Esophagus squamous epithelium (tissue), 5 donors: ENCODE measurements around the gene HLA-DOA. TPM values are rescaled to one million over a fixed set of nuclear protein-coding genes. Genes with fewer than 3 reads are reported as not detected.
A peak's percentile ranks its signal among the peaks of the same experiment; 100 is the strongest.

ENCODE experiments used
- DNase-seq: peaks from one replicate; lab custom pipeline; 2025; lab: John Stamatoyannopoulos, UW
- H3K27ac ChIP-seq, 4 donors: fragments of 200-600 bp; sonication (generic); one replicate each; pipeline ENCODE4 v1.5.1; 2016 to 2019; ENCODE audit warnings: mild to moderate bottlenecking in 1 of 4
- H3K27me3 ChIP-seq, 4 donors: fragments of 200-600 bp; sonication (generic); 1 replicate in 3 of 4; 2 replicates in 1 of 4; pipeline versions ENCODE4 v1.5.1 to v1.6.0; 2017 to 2021; ENCODE audit warnings: antibody characterized with exemption in 1 of 4
- H3K36me3 ChIP-seq, 3 donors: fragments of 200-600 bp; sonication (generic); one replicate each; pipeline ENCODE4 v1.5.1; 2016 to 2019
- H3K4me1 ChIP-seq, 3 donors: fragments of 200-600 bp; sonication (generic); one replicate each; pipeline ENCODE4 v1.5.1; 2017 to 2019
- H3K4me3 ChIP-seq, 4 donors: fragments of 200-600 bp; sonication (generic); 1 replicate in 3 of 4; 2 replicates in 1 of 4; pipeline ENCODE4 v1.5.1; 2016 to 2019; ENCODE audit warnings: mild to moderate bottlenecking in 2 of 4, moderate library complexity in 1 of 4
- H3K9me3 ChIP-seq, 3 donors: fragments of 200-600 bp; sonication (generic); one replicate each; pipeline ENCODE4 v1.5.1; 2016 to 2019
- CTCF ChIP-seq, 6 experiments: fragments of 450-650 bp in 4 of 6; fragments of 200-600 bp in 2 of 6; sonication (generic) in 2 of 6; IDR thresholded peaks; one replicate each; pipeline ENCODE4 v1.5.1; 2016 to 2019; ENCODE audit warnings: antibody characterized with exemption in 6 of 6, mild to moderate bottlenecking in 4 of 6, moderate library complexity in 4 of 6
- POLR2A ChIP-seq, 4 donors: fragments of 450-650 bp; IDR thresholded peaks; one replicate each; pipeline ENCODE4 v1.6.1; 2017; ENCODE audit warnings: antibody characterized with exemption in 4 of 4, mild to moderate bottlenecking in 4 of 4, moderate library complexity in 3 of 4
- WGBS, 2 donors: methylation state at CpG; one replicate each; pipeline ENCODE4 v1.1.5; 2018; 5-methylcytosine and 5-hydroxymethylcytosine counted together
- intact Hi-C: fragments of 100-400 bp; cut with DNase I; formaldehyde crosslinking; loops from one replicate; pipeline ENCODE4 v1.15.0; 2022
- total RNA-seq, 4 donors: library from RNA; depleted of rRNA; stranded (reverse); fragments of >200 nt; gene quantifications; one replicate each; pipeline ENCODE4 v1.1.0, GENCODE V29; 2016
- donor health status: DM: yes; HTN: yes; CAD: no.

Gene HLA-DOA
- total RNA-seq, 4 donors from 2014 or later, result 0.61 to 9.7 (median 1.6) TPM

DNA sequence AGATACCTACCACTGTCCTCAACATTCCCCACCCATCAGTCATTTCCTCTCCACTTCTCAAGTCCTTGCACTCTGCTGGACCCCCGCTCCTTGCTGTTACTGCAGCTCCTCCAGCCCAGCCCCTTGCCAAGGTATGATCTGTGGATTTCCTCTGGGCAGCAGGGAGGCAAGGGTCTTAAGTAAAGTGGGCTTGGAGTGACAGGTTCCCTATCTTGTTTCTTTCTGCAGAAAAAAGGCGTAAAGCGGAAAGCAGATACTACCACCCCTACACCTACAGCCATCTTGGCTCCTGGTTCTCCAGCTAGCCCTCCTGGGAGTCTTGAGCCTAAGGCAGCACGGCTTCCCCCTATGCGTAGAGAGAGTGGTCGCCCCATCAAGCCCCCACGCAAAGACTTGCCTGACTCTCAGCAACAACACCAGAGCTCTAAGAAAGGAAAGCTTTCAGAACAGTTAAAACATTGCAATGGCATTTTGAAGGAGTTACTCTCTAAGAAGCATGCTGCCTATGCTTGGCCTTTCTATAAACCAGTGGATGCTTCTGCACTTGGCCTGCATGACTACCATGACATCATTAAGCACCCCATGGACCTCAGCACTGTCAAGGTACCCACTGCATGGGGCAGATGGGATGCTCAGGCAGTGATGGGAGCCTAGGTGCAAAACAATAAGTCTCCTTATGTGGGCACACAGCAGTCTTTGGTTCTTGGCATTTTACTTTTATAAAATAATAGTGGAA lies 32.9 kb downstream of the HLA-DOA start:
- Histone ChIP-seq H3K27me3 (no peaks in the 10 kb centered on the region), H3K36me3 (peaks cover 62 to 86% (median 79%) of the 10 kb centered on the region in 3 donors), H3K9me3 (no peaks in the 10 kb centered on the region), H3K4me1 (peaks cover 13 to 70% (median 33%) of the 10 kb centered on the region in 3 donors), H3K27ac (no peak overlapping the region), H3K4me3 (peak overlapping the region in 1 of 4 donors; percentile 71)
- no peak for DNase-seq
- TF ChIP-seq POLR2A (IDR thresholded peaks at IDR 0.05) (no peak), CTCF (IDR thresholded peaks at IDR 0.05) (no peak)
- WGBS, 2 donors, result 87 to 94% methylated on average over 4 to 5 of the region's 7 CpGs
- intact Hi-C loops, result no loop called here

GRCh38 chr6:32975886-32976285 lies 33.5 kb downstream of the HLA-DOA start:
- peaks cover 59 to 80% (median 73%) of the 10 kb centered on the region in 3 donors for H3K36me3 ChIP-seq
- no peaks in the 10 kb centered on the region for H3K9me3 ChIP-seq
- peak overlapping the region in 2 of 4 donors; percentile 71 to 92 for H3K4me3 ChIP-seq
- no peak for DNase-seq
- no peak for TF ChIP-seq POLR2A (IDR thresholded peaks at IDR 0.05)
- no peak for TF ChIP-seq CTCF (IDR thresholded peaks at IDR 0.05)
- intact Hi-C loops, result no loop called here
- 41 to 52% methylated on average over 2 of the region's 2 CpGs for WGBS, 2 donors
- H3K4me1 ChIP-seq, result peaks cover 13 to 67% (median 33%) of the 10 kb centered on the region in 3 donors
- H3K27ac ChIP-seq, result no peak overlapping the region
- no peaks in the 10 kb centered on the region for H3K27me3 ChIP-seq

- TF ChIP-seq CTCF (IDR thresholded peaks at IDR 0.05), result peak in 1 of 6 experiments; percentile 8
- TF ChIP-seq POLR2A (IDR thresholded peaks at IDR 0.05), result no peak
- Histone ChIP-seq H3K4me1 (peaks cover 13 to 57% (median 33%) of the 10 kb centered on the region in 3 donors), H3K27ac (peak overlapping the region in 2 of 4 donors; percentile 100), H3K4me3 (peak overlapping the region; percentile 71 to 92 (median 87)), H3K9me3 (no peaks in the 10 kb centered on the region), H3K36me3 (peaks cover 48 to 69% (median 61%) of the 10 kb centered on the region in 3 donors), H3K27me3 (no peaks in the 10 kb centered on the region)
- WGBS, 2 donors, result 3 to 4% methylated on average over 11 to 12 of the region's 14 CpGs
- intact Hi-C loops, result no loop called here
- DNase-seq, result no peak
Observed at GRCh38 chr6:32974541-32975308, 34.7 kb downstream of the HLA-DOA start.

- H3K9me3 ChIP-seq, result no peaks in the 10 kb centered on the region
- no peaks in the 10 kb centered on the region for H3K27me3 ChIP-seq
- no peak for TF ChIP-seq CTCF (IDR thresholded peaks at IDR 0.05)
- TF ChIP-seq POLR2A (IDR thresholded peaks at IDR 0.05), result no peak
- DNase-seq, result no peak
- peak overlapping the region; percentile 93 to 100 (median 100) for H3K27ac ChIP-seq
- 0% methylated on average over 4 of the region's 4 CpGs for WGBS, 2 donors
- intact Hi-C loops, result no loop called here
- peaks cover 40 to 61% (median 54%) of the 10 kb centered on the region in 3 donors for H3K36me3 ChIP-seq
- peak overlapping the region; percentile 71 to 92 (median 87) for H3K4me3 ChIP-seq
- H3K4me1 ChIP-seq, result peaks cover 13 to 51% (median 33%) of the 10 kb centered on the region in 3 donors
Observed at GRCh38 chr6:32974016-32974333, 35.4 kb downstream of the HLA-DOA start.
